Testis (tissue), 2 donors: ENCODE results near the gene IL17RD.

Source experiments
- POLR2A ChIP-seq: fragments of 450-650 bp; IDR thresholded peaks from one replicate; pipeline ENCODE4 v1.6.1; 2017; ENCODE audit warnings: antibody characterized with exemption, mild to moderate bottlenecking, moderate library complexity
- TF ChIP-seq, protein P1 (sequence below), 3 experiments: fragments of 450-650 bp in 2 of 3; fragments of 200-600 bp in 1 of 3; sonication (generic) in 1 of 3; IDR thresholded peaks; one replicate each; pipeline ENCODE4 v1.5.1; 2016 to 2019; ENCODE audit warnings: antibody characterized with exemption in 3 of 3, mild to moderate bottlenecking in 2 of 3, moderate library complexity in 1 of 3

DNA sequence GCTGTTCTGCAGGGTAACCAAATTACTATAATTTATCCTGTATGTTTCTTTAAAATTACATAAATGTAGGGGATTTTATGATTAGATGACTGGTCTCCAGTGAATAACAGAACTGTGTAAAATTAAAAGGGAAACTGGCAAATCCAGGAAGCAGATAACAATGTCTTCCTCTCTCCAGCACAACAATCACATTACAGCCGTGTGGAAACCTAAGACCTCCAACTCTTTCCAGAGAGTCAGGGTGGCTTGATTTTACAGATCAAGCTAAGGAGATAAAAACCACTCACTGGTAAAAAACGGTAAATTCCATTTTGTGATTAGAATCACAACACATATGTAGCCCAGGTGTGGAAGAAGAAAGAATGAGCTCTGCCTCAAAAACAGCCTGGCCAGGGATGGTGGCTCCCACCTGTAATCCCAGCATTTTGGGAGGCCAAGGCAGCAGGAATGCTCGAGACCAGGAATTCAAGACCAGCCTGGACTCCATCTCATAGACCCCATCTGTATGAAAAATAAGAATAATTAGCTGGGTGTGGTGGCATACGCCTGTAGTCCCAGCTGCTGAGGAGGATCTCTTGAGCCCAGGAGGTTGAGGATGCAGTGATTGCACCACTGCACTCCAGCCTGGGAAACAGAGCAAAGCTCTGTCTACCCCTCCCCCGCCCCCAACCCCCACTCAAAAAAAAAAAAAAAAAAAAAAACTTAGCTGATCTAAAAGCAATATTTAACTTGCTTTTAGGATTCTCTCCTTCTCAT lies 29.0 kb downstream of the IL17RD start:
- TF ChIP-seq POLR2A = no peak
- TF ChIP-seq, protein P1, sequence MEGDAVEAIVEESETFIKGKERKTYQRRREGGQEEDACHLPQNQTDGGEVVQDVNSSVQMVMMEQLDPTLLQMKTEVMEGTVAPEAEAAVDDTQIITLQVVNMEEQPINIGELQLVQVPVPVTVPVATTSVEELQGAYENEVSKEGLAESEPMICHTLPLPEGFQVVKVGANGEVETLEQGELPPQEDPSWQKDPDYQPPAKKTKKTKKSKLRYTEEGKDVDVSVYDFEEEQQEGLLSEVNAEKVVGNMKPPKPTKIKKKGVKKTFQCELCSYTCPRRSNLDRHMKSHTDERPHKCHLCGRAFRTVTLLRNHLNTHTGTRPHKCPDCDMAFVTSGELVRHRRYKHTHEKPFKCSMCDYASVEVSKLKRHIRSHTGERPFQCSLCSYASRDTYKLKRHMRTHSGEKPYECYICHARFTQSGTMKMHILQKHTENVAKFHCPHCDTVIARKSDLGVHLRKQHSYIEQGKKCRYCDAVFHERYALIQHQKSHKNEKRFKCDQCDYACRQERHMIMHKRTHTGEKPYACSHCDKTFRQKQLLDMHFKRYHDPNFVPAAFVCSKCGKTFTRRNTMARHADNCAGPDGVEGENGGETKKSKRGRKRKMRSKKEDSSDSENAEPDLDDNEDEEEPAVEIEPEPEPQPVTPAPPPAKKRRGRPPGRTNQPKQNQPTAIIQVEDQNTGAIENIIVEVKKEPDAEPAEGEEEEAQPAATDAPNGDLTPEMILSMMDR (IDR thresholded peaks at IDR 0.05) = no peak
